HG02870 (cell line): ENCODE measurements around the gene TMEM255B.
"Not testable (repeated sequence)": the region's sequence is repeated elsewhere in the genome, so short reads cannot be mapped to it uniquely, and the experiment has no call there.

Source experiments
- ATAC-seq: cut with Tn5 transposase; IDR thresholded peaks from one replicate; pipeline ENCODE4 v1.9.1; 2021; ENCODE audit warnings: mild to moderate bottlenecking, moderate library complexity; ENCODE audit not compliant: unreplicated experiment

The TMEM255B gene

DNA sequence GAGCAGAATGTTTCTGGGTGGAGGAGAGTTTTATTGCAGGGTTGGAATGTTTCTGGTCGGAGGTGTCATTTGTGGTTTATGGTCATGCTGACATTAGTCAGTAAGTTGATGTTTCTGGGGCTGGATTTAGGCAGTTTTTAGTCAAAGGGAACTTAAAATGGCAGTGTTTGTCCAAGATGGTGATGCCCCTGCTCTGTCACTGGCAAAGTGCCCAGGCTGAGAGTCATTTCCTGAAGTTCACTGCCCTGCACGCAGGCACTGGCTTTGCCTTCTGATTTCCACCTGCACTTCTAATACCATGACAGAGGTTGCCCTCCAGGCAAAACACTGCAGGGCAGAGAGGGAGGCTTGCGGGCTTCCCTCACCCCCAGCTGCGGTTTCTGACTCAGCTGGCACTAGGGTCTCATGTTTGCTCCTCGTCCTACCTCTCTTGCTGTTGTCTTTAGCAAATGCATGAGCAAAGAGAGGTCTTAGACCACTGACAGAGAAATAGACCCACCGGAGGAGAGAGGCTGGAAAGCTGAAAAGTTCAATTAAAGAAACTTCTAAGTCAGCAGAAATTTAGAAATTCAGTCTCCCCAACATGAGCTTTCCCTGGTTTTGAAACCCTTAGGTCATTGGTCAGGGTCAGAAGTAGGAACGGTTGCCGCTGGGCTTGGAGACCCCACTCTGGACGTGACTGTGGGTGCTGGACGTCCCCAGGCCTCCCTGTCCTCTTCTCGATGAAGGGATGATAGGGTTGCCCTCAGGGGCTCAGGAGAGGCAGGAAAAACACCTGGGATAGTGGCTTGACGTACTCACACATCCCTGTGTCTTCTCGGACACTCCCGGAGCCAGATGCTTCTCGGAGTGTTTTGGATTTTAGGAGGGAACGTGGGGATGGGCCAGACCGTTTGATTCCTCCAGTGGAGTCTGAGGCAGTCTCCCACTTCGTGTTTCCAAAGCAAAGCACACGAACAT, 26.3 kb downstream of the TMEM255B start:
- ATAC-seq, result no peak

DNA sequence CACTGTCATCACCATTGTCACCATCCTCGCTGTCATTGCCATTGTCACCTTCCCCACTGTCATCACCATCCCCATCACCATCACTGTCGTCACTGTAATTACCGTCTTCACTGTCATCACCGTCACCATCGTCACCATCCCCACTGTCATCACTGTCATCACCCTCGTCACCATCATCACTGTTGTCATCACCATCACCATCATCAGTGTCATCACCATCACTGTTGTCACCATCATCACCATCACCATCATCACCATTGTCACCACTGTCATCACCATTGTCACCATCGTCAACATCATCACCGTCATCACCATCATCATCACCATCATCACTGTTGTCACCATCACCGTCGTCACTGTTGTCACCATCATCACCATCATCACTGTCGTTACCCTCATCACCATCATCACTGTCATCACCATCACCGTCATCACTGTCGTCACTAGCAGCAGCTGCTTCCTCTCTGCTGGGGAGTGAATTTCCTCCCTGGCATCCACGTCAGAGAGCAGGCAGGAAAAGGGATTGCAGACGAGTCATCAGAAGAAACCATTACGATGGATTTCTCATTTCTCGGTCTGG, 27.3 kb downstream of the TMEM255B start:
- ATAC-seq, result no peak

- no peak for ATAC-seq
Observed at GRCh38 chr13:113787694-113788093, 28.7 kb downstream of the TMEM255B start.

DNA sequence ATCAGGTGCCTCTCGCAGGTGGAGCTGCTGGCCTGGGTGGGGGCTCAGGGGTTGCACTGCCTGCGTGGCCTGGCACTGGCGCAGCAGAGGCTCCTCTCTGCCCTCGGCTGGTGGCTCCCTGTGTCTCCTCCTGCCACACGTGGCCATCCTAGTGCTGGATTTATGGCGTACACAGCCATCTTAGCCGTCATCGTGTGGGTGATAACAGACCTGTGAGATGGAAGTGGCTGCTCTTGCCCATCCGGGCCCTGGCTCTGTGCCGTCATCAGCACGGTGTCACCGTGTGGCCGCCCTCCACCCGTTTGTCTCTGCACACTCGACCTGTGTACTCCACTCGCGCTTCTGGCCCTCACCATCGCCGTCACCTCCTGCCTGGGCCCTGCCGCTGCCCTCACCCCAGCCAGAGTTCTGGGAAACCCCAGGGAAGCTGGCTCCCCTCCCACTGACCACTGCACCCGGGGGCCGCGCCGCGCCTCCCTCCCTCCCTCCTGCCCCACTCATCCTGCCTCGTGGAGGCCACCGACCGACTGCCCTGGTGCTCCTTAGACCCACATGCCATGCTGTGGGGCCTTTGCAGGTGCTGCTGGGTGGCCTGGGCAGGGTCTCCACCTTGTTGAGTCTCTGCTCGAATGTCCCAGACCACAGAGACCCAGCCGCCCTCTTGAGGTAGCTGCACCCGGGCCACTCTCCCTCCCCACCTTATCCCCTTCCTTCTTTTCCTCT, 29.5 kb downstream of the TMEM255B start:
- ATAC-seq, result no peak

- no peak for ATAC-seq
Observed at GRCh38 chr13:113789167-113789566, 30.1 kb downstream of the TMEM255B start.

GRCh38 chr13:113789931-113790330, 30.9 kb downstream of the TMEM255B start:
- ATAC-seq, result not testable (repeated sequence)

DNA sequence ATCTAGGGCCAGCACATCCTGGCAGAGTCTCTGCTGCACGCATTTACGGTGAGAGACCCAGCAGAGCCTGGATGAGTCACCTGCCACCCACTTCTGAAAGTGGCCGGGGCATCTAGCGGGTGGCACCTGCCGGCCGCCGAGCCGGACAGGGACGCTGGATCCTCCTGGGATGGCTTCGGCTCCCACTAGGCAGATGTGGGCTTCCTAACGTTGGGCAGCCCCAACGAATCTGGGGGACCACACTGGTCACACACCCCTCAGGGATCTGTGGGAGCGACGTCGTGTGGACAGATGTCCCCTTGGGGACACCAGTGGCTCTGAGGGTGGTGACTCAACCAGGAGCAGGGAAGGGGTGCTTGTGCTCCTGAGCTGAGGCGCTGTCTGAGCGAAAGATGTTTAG, 32.2 kb downstream of the TMEM255B start:
- ATAC-seq, result no peak

DNA sequence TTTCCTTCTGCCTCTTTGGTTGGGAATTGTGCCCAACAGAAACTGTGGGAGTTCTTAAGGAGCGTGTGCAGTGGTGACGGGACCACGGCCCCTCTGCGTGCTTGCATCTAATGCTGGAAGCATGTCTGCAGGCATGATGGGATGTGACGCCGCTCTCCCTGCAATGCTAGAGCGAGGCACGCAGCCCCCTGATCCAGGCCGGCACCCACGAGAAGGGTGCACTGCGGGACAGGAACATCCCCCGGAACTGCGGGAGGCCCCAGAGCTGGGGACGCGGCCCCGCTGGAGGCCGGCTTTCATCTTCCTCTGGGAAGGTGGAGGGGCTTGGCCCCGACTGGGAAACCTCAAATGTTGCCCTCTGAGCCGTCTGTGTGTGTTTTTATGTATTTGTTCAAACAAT, 32.7 kb downstream of the TMEM255B start:
- no peak for ATAC-seq

DNA sequence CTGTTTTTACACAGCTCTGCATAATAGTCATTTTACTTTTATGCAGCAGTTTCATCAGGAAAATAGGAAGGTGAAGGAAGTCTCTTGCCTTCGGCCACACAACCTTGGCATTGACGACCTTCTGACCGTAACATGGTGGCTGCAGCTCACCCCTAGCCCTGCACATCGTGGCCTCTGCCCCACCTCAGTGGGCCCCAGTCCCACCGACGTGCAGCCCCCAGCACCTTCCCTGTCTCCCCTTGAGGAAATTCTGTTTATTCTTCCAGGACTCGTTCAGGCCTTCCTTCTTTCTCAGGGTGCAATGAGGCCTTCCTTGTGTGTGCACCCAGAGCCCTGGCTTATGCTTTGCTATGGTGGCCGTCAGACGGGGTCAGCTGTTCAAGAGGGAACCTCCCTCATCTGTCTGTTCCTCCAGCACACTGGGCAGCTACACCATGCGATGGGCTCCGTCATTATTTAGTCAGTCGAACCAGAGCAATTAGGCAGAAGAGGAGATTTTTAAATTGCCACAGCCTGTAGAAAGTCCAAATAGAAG, 33.3 kb downstream of the TMEM255B start:
- ATAC-seq, result no peak

DNA sequence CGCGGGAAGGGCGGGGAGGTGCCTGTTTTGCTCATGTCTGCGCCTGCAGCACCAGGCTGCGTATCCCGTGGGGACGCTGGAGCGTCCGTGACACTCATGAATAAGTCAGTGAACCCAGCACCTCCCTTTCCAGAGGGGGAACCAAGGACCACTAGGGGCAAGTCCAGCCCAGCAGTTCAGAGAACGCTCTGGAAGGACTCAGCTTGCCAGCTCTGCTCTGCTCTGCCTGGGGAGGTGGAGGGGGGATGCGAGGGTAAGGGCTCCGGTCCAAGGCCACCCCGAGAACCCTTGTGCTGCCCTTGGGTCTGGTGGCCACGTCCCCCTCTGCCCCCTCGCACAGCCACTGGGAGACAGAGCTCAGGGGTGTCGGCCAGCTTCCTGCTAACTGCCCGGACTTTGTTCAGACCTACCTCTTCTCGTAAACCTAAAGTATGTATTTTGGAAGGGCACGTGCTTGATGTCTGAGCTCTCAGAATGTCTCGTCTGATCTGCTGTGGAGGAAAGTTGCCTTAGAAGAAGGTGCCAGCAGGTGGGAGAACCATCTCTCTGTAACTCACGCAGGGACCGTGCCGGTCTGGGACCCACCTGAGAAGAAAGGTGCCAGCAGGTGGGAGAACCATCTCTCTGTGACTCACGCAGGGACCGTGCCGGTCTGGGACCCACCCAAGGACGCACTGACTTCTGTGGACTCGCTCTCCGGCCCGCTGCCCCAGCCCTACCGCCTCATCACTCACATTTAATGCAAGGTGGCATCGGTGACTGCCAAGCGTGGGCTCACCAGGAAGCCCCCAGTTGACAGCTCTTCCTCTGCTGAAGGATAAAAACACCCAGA, 34.1 kb downstream of the TMEM255B start:
- ATAC-seq, result no peak

- no peak for ATAC-seq
Observed at GRCh38 chr13:113793718-113794085, 34.7 kb downstream of the TMEM255B start.

DNA sequence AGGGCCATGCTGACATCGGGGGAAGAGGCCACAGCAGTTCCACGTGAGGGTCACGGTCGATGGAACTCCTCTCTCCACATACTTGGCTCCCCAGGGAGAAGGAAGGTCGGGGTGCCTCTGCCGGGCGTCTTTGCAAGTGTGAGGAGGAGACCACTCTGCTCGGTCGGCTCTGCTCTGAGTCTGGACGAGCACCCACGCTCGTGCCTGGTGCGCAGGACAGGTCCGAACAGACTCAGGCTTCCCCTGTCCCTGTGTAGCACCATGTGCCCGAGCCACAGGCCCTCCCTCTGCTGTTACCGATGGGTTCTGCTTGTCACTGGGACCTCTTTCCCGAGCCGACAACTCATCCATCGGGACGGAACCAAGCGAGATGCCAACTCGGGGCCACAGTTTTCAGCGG, 35.1 kb downstream of the TMEM255B start:
- ATAC-seq, result no peak

DNA sequence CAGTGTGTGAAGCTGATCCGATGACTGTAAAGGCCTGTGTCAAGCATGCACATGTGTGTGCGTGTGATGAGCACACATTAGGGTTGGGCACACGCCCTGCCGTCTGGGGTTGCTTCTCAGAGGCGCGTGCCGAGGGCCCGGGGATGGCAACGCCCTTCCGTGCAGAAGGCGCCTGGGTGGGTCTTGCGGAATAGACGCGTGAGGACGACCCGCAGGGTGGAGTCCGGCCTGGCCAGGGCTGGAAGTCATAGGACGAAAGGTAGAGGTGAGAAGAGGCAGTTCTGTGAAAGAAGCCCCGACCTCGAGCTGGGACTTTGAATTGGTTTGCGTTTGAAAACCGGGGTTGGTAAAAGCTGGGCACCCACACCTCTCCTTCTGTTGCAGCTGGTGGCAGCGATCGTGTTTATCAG, 35.7 kb downstream of the TMEM255B start:
- ATAC-seq, result no peak

DNA sequence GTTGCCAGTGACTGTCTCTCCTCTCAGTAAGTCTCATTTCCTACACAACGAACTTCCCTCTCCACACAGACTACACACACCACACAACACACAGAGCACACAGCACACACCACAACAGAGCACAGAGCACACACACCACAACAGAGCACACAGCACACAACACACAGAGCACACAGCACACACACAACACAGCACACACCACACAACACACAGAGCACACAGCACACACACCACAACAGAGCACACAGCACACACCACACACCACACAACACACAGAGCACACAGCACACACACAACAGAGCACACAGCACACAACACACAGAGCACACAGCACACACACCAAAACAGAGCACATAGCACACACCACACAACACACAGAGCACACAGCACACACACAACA, 36.3 kb downstream of the TMEM255B start:
- ATAC-seq, result not testable (repeated sequence)

DNA sequence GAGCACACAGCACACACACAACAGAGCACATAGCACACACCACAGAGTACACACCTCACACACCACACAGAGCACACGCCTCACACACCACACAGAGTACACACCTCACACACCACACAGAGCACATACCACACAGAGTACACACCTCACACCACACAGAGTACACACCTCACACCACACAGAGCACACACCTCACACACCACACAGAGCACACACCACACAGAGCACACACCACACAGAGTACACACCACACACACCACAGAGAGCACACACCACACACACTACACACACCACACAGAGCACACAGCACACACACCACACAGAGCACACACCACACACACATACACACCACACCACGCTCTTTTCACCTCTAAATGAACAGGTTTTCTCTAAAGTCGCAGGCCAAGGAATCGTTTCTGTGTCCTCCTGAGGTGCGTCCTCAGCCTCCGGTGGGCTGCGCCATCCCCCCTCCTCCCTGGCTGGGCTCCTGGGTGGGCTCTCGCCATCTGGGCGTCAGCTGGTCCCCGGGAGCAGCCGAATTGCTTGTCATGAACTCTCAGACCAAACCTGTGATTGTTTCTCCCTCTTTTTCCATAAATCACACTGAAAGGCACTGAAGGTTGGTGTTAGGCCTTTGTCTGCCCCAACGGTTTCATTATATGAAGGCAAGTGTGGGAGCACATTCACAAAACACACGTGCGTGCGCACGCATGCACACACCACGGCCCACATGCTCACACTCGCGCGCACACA, 37.4 kb downstream of the TMEM255B start:
- ATAC-seq, result no peak

DNA sequence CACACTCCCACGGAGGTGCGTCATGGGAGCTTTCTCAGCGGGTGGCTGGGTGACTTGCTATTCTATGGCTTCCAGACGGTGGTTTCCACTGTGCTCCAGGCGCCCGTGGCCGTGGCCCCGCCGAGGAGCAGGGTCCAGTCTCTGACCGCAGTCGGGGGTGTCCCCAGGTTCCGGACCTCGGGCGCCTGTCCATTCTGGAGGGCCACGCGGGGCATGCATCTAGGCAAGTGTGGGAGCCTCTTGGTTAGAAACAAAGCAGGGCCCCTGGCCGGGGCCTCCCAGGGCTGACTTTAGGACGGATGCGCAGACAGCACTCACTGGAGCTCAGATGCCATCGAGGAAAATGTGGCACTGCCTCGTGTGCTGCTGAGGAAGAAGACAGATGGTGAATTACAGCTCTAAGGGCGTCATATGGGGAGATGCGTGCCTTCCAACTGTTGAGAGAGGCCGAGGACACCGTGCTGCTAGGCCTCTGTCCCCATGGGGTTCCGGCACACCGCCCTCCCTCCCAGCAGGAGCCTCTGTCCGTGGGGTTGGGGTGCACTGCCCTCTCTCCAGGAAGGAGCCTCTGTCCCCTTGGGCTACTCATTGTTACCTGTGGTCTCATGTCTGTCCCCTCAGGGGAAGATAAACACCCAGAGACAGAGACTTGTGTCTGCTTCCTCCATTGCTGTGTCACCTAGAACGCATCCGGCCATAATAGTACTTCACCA, 38.1 kb downstream of the TMEM255B start:
- no peak for ATAC-seq

DNA sequence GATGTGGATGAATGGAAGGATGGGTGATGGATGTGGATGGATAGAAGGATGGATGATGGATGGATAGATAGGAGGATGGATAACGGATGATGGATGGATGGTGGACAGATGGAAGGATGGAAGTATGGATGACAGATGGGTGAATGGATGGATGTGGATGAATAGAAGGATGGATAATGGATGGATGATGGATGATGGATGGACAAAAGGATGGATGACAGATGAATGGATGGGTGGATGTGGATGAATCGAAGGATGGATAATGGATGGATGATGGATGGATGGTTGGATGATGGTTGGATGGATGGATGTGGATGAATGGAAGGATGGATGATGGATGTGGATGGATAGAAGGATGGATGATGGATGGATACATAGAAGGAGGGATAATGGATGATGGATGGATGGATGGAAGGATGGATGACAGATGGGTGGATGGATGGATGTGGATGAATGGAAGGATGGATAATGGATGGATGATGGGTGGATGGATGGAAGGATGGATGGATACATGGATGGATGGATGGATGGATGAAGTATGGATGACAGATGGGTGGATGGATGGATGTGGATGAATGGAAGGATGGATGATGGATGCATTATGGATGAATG, 39.3 kb downstream of the TMEM255B start:
- ATAC-seq, result no peak

- ATAC-seq, result no peak
Observed at GRCh38 chr13:113800576-113800926, 41.5 kb downstream of the TMEM255B start.
